ENCODE measurements around the gene ACO2.

DNA sequence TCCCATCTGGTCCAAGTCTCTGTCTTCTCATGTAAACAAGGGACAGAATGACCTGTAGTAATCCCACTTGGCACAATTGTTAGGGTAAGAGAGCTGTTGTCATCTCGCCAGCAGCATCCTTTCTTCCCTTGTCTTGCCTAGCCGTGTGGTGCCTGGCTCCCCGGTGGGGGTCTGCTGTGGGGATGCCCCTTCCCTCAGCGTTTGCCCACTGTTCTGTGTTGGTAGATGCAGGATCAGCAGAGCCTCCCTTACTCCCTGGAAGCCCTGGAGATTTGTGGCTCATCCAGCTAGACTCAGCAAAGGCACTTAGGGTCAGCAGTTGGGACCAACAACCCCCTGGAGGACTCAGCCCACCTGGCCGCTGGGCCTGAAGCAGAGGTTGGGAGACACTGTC is 13.0 kb downstream of the ACO2 start:
- TF ChIP-seq CTCF (IDR thresholded peaks at IDR 0.05) (no peak), POLR2AphosphoS5 (IDR thresholded peaks at IDR 0.05) (no peak)

All from upper lobe of left lung (tissue), 4 donors.